Endothelial cell of umbilical vein (primary cell): ENCODE data around the gene STRN3. TPM values are rescaled to one million over a fixed set of nuclear protein-coding genes. Genes with fewer than 3 reads are reported as not detected.

Experiments used
- BruUV-seq: library from RNA; stranded (reverse); fragments of 400-500 nt; replicated peaks from 2 replicates; lab custom pipeline; 2021; lab: Mats Ljungman, UMichigan
- CTCF ChIA-PET: fragments of 300-600, 350-600 bp; sonication (Branson Sonifier 250); formaldehyde crosslinking; loops from one replicate; lab custom pipeline; 2021; ENCODE audit warnings: antibody characterized with exemption, inconsistent platforms; lab: Charles Lee
- POLR2A ChIA-PET: fragments of 300-600, 350-600 bp; sonication (Branson Sonifier 250); formaldehyde crosslinking; loops from one replicate; lab custom pipeline; 2021; ENCODE audit warnings: antibody characterized with exemption, inconsistent platforms; lab: Charles Lee
- DNase-seq: peaks from one replicate; pipeline ENCODE4 v3.0.0-alpha.2; 2011; ENCODE audit warnings: low read depth, low spot score
- FAIRE-seq: peaks from 2 replicates; lab custom pipeline; 2011; peaks lifted over from hg19 to GRCh38; lab: Jason Lieb, UNC
- H2AFZ ChIP-seq: 2 replicates; pipeline ENCODE4 v1.6.0; 2012; ENCODE audit warnings: low read depth, low read length, control low read depth, inconsistent platforms
- H3K27ac ChIP-seq: 2 replicates; pipeline ENCODE4 v1.5.1; 2011; ENCODE audit warnings: low read depth, mild to moderate bottlenecking, control low read depth, low read length, moderate library complexity; ENCODE audit not compliant: insufficient read depth
- H3K27me3 ChIP-seq, 2 experiments: 2 replicates each; pipeline versions ENCODE4 v1.6.0 to v1.6.1; 2011; ENCODE audit warnings: low read length in 2 of 2, mixed read lengths in 1 of 2; ENCODE audit not compliant: control insufficient read depth in 2 of 2, insufficient read depth in 2 of 2
- H3K36me3 ChIP-seq, 2 experiments: 2 replicates in 1 of 2; 3 replicates in 1 of 2; pipeline ENCODE4 v1.5.1; 2011; ENCODE audit warnings: low read length in 2 of 2, mild to moderate bottlenecking in 1 of 2, moderate library complexity in 1 of 2; ENCODE audit not compliant: control insufficient read depth in 2 of 2, insufficient read depth in 2 of 2; ENCODE audit errors: extremely low read depth in 1 of 2
- H3K4me1 ChIP-seq: 3 replicates; pipeline ENCODE4 v1.5.1; 2011; ENCODE audit warnings: mild to moderate bottlenecking, low read length; ENCODE audit not compliant: control insufficient read depth, insufficient read depth; ENCODE audit errors: extremely low read depth
- H3K4me2 ChIP-seq: 2 replicates; pipeline ENCODE4 v1.6.1; 2011; ENCODE audit warnings: low read length, control low read depth, mixed read lengths; ENCODE audit not compliant: insufficient read depth
- H3K4me3 ChIP-seq, 3 experiments: fragments of 200-600 bp in 1 of 3; sonication (generic), shearing (Covaris generic) in 1 of 3; replicated peaks in 1 of 3; 2 replicates each; pipeline ENCODE4 v1.5.1; 2011 to 2016; ENCODE audit warnings: control low read depth in 3 of 3, low read length in 3 of 3, mild to moderate bottlenecking in 2 of 3, inconsistent platforms in 1 of 3, low read depth in 1 of 3, moderate library complexity in 1 of 3; ENCODE audit not compliant: insufficient read depth in 1 of 3
- H3K79me2 ChIP-seq: 2 replicates; pipeline ENCODE4 v1.6.0; 2012; ENCODE audit warnings: low read length, inconsistent platforms; ENCODE audit not compliant: control insufficient read depth, insufficient read depth
- H3K9ac ChIP-seq: replicated peaks from 2 replicates; pipeline ENCODE3; 2011; ENCODE audit warnings: low read length, control low read depth; ENCODE audit not compliant: insufficient read depth; ENCODE audit errors: extremely low read depth
- H3K9me1 ChIP-seq: replicated peaks from 3 replicates; pipeline ENCODE4 v1.6.0; 2011; ENCODE audit warnings: mild to moderate bottlenecking, low read length; ENCODE audit not compliant: control insufficient read depth, insufficient read depth; ENCODE audit errors: extremely low read depth
- H3K9me3 ChIP-seq: replicated peaks from 2 replicates; pipeline ENCODE4 v1.5.1; 2012; ENCODE audit warnings: low read length, inconsistent platforms; ENCODE audit not compliant: control insufficient read depth, insufficient read depth
- H4K20me1 ChIP-seq: replicated peaks from 2 replicates; pipeline ENCODE3; 2011; ENCODE audit warnings: mild to moderate bottlenecking, low read length; ENCODE audit not compliant: control insufficient read depth, insufficient read depth; ENCODE audit errors: extremely low read depth
- EZH2 ChIP-seq: IDR thresholded peaks from 2 replicates; pipeline ENCODE4 v1.6.1; 2012; ENCODE audit warnings: borderline replicate concordance, low read depth, mild to moderate bottlenecking, moderate library complexity, low read length, inconsistent platforms; ENCODE audit not compliant: severe bottlenecking
- FOS ChIP-seq: IDR thresholded peaks from 2 replicates; pipeline ENCODE4 v1.6.1; 2011; ENCODE audit warnings: mild to moderate bottlenecking, low read length, moderate library complexity, borderline replicate concordance; ENCODE audit not compliant: insufficient read depth
- GATA2 ChIP-seq: IDR thresholded peaks from 2 replicates; pipeline ENCODE4 v1.7.0; 2011; ENCODE audit warnings: low read depth, mild to moderate bottlenecking, moderate library complexity, mixed read lengths, low read length; ENCODE audit not compliant: insufficient read length, insufficient read depth
- JUN ChIP-seq: IDR thresholded peaks from 2 replicates; pipeline ENCODE4 v1.6.1; 2011; ENCODE audit warnings: borderline replicate concordance, low read depth; ENCODE audit not compliant: insufficient read length, insufficient read depth
- MAX ChIP-seq: IDR thresholded peaks from 2 replicates; pipeline ENCODE4 v1.6.1; 2011; ENCODE audit not compliant: insufficient read depth, insufficient read length
- MYC ChIP-seq: IDR thresholded peaks from one replicate; pipeline ENCODE4 v1.6.1; 2011; ENCODE audit warnings: mild to moderate bottlenecking, low read depth, low read length
- POLR2A ChIP-seq: IDR thresholded peaks from 2 replicates; pipeline ENCODE4 v1.6.1; 2012; ENCODE audit warnings: low read depth, mild to moderate bottlenecking, control low read depth, low read length
- POLR2AphosphoS5 ChIP-seq: IDR thresholded peaks from 2 replicates; pipeline ENCODE4 v1.6.1; 2012; ENCODE audit warnings: low read depth, mild to moderate bottlenecking, control low read depth, low read length, moderate library complexity; ENCODE audit not compliant: insufficient read depth
- dilution Hi-C: fragments of 300-500 bp; cut with MboI; formaldehyde crosslinking; loops from one replicate; pipeline ENCODE4 v1.15.0; 2019; ENCODE audit warnings: low sequenced_read_pairs; ENCODE audit not compliant: extremely low pct_ligation_motif_present
- intact Hi-C: fragments of 100-400 bp; cut with micrococcal nuclease; formaldehyde crosslinking; loops from one replicate; pipeline ENCODE4 v1.10.0; 2022
- polyA plus RNA-seq, 4 experiments: library from polyadenylated mRNA; depleted of rRNA in 3 of 4; stranded (reverse) in 3 of 4; unstranded in 1 of 4; fragments of >200 nt; gene quantifications; 2 replicates each; pipeline versions ENCODE4 v1.2.1 to v1.2.3, GENCODE V29; 2011 to 2012; ENCODE audit warnings: missing spikeins in 1 of 4
- total RNA-seq: library from RNA; stranded (reverse); gene quantifications from 2 replicates; pipeline ENCODE4 v1.2.3, GENCODE V29; 2021
- TF ChIP-seq, protein P1 (sequence below), 2 donors: IDR thresholded peaks; 1 replicate in 1 of 2; 2 replicates in 1 of 2; pipeline ENCODE4 v1.5.1; 2011; ENCODE audit warnings: low read length in 2 of 2, mild to moderate bottlenecking in 2 of 2, moderate library complexity in 2 of 2, control low read depth in 1 of 2, inconsistent platforms in 1 of 2, low read depth in 1 of 2; ENCODE audit not compliant: insufficient read depth in 1 of 2; ENCODE audit errors: extremely low read depth in 1 of 2

STRN3 gene
- total and polyA plus RNA-seq, 2 donors (not counting 3 experiments of a cell fraction or from before 2014, with no cell fraction given): 8.4 to 35.1 TPM

- H3K9ac ChIP-seq: no peak overlapping the region
- no peak for TF ChIP-seq GATA2
- TF ChIP-seq, protein P1, sequence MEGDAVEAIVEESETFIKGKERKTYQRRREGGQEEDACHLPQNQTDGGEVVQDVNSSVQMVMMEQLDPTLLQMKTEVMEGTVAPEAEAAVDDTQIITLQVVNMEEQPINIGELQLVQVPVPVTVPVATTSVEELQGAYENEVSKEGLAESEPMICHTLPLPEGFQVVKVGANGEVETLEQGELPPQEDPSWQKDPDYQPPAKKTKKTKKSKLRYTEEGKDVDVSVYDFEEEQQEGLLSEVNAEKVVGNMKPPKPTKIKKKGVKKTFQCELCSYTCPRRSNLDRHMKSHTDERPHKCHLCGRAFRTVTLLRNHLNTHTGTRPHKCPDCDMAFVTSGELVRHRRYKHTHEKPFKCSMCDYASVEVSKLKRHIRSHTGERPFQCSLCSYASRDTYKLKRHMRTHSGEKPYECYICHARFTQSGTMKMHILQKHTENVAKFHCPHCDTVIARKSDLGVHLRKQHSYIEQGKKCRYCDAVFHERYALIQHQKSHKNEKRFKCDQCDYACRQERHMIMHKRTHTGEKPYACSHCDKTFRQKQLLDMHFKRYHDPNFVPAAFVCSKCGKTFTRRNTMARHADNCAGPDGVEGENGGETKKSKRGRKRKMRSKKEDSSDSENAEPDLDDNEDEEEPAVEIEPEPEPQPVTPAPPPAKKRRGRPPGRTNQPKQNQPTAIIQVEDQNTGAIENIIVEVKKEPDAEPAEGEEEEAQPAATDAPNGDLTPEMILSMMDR (IDR thresholded peaks at IDR 0.05; ENCODE audit: extremely low read depth in 1 of 2, insufficient read depth in 1 of 2, low read depth in 1 of 2, low read length in 2 of 2): no peak
- no peak for TF ChIP-seq POLR2A
- no peak for TF ChIP-seq FOS
- TF ChIP-seq MAX: no peak
- TF ChIP-seq EZH2: no peak
- no peak for TF ChIP-seq MYC
- no peak for TF ChIP-seq POLR2AphosphoS5
- no peak for TF ChIP-seq JUN
- no peaks in the 10 kb centered on the region for H3K36me3 ChIP-seq
- no peaks in the 10 kb centered on the region for H3K4me1 ChIP-seq
- no peak overlapping the region for H3K4me2 ChIP-seq
- FAIRE-seq (no peak), DNase-seq (no peak)
- CTCF ChIA-PET: no interaction called here
- no TSS peak for BruUV-seq
- no peaks in the 10 kb centered on the region for H3K9me3 ChIP-seq
- no peaks in the 10 kb centered on the region for H3K79me2 ChIP-seq
- no peak overlapping the region for H3K4me3 ChIP-seq
- no peaks in the 10 kb centered on the region for H3K27me3 ChIP-seq
- no peaks in the 10 kb centered on the region for H4K20me1 ChIP-seq
- POLR2A ChIA-PET: no interaction called here
- intact Hi-C loops: no loop called here
- H3K9me1 ChIP-seq: no peaks in the 10 kb centered on the region
- dilution Hi-C loops: no loop called here
- H3K27ac ChIP-seq: no peak overlapping the region
- no peak overlapping the region for H2AFZ ChIP-seq
Observed at GRCh38 chr14:31051511-31051910, 25.3 kb upstream of the STRN3 start.
